Endothelial cell of umbilical vein (primary cell): ENCODE measurements around the gene TMEM92. TPM values are rescaled to one million over a fixed set of nuclear protein-coding genes. Genes with fewer than 3 reads are reported as not detected.
A peak's percentile ranks its signal among the peaks of the same experiment; 100 is the strongest.

Experiments used
- BruUV-seq: library from RNA; stranded (reverse); fragments of 400-500 nt; replicated peaks from 2 replicates; lab custom pipeline; 2021; lab: Mats Ljungman, UMichigan
- CTCF ChIA-PET: fragments of 300-600, 350-600 bp; sonication (Branson Sonifier 250); formaldehyde crosslinking; loops from one replicate; lab custom pipeline; 2021; ENCODE audit warnings: antibody characterized with exemption, inconsistent platforms; lab: Charles Lee
- POLR2A ChIA-PET: fragments of 300-600, 350-600 bp; sonication (Branson Sonifier 250); formaldehyde crosslinking; loops from one replicate; lab custom pipeline; 2021; ENCODE audit warnings: antibody characterized with exemption, inconsistent platforms; lab: Charles Lee
- DNase-seq: peaks from one replicate; pipeline ENCODE4 v3.0.0-alpha.2; 2011; ENCODE audit warnings: low read depth, low spot score
- FAIRE-seq: peaks from 2 replicates; lab custom pipeline; 2011; peaks lifted over from hg19 to GRCh38; lab: Jason Lieb, UNC
- H2AFZ ChIP-seq: 2 replicates; pipeline ENCODE4 v1.6.0; 2012; ENCODE audit warnings: low read depth, low read length, control low read depth, inconsistent platforms
- H3K27ac ChIP-seq: 2 replicates; pipeline ENCODE4 v1.5.1; 2011; ENCODE audit warnings: low read depth, mild to moderate bottlenecking, control low read depth, low read length, moderate library complexity; ENCODE audit not compliant: insufficient read depth
- H3K27me3 ChIP-seq, 2 experiments: 2 replicates each; pipeline versions ENCODE4 v1.6.0 to v1.6.1; 2011; ENCODE audit warnings: low read length in 2 of 2, mixed read lengths in 1 of 2; ENCODE audit not compliant: control insufficient read depth in 2 of 2, insufficient read depth in 2 of 2
- H3K36me3 ChIP-seq, 2 experiments: 2 replicates in 1 of 2; 3 replicates in 1 of 2; pipeline ENCODE4 v1.5.1; 2011; ENCODE audit warnings: low read length in 2 of 2, mild to moderate bottlenecking in 1 of 2, moderate library complexity in 1 of 2; ENCODE audit not compliant: control insufficient read depth in 2 of 2, insufficient read depth in 2 of 2; ENCODE audit errors: extremely low read depth in 1 of 2
- H3K4me1 ChIP-seq: 3 replicates; pipeline ENCODE4 v1.5.1; 2011; ENCODE audit warnings: mild to moderate bottlenecking, low read length; ENCODE audit not compliant: control insufficient read depth, insufficient read depth; ENCODE audit errors: extremely low read depth
- H3K4me2 ChIP-seq: 2 replicates; pipeline ENCODE4 v1.6.1; 2011; ENCODE audit warnings: low read length, control low read depth, mixed read lengths; ENCODE audit not compliant: insufficient read depth
- H3K4me3 ChIP-seq, 3 experiments: fragments of 200-600 bp in 1 of 3; sonication (generic), shearing (Covaris generic) in 1 of 3; replicated peaks in 1 of 3; 2 replicates each; pipeline ENCODE4 v1.5.1; 2011 to 2016; ENCODE audit warnings: control low read depth in 3 of 3, low read length in 3 of 3, mild to moderate bottlenecking in 2 of 3, inconsistent platforms in 1 of 3, low read depth in 1 of 3, moderate library complexity in 1 of 3; ENCODE audit not compliant: insufficient read depth in 1 of 3
- H3K79me2 ChIP-seq: 2 replicates; pipeline ENCODE4 v1.6.0; 2012; ENCODE audit warnings: low read length, inconsistent platforms; ENCODE audit not compliant: control insufficient read depth, insufficient read depth
- H3K9ac ChIP-seq: replicated peaks from 2 replicates; pipeline ENCODE3; 2011; ENCODE audit warnings: low read length, control low read depth; ENCODE audit not compliant: insufficient read depth; ENCODE audit errors: extremely low read depth
- H3K9me1 ChIP-seq: replicated peaks from 3 replicates; pipeline ENCODE4 v1.6.0; 2011; ENCODE audit warnings: mild to moderate bottlenecking, low read length; ENCODE audit not compliant: control insufficient read depth, insufficient read depth; ENCODE audit errors: extremely low read depth
- H3K9me3 ChIP-seq: replicated peaks from 2 replicates; pipeline ENCODE4 v1.5.1; 2012; ENCODE audit warnings: low read length, inconsistent platforms; ENCODE audit not compliant: control insufficient read depth, insufficient read depth
- H4K20me1 ChIP-seq: replicated peaks from 2 replicates; pipeline ENCODE3; 2011; ENCODE audit warnings: mild to moderate bottlenecking, low read length; ENCODE audit not compliant: control insufficient read depth, insufficient read depth; ENCODE audit errors: extremely low read depth
- CTCF ChIP-seq, 2 donors: IDR thresholded peaks; 1 replicate in 1 of 2; 2 replicates in 1 of 2; pipeline ENCODE4 v1.5.1; 2011; ENCODE audit warnings: low read length in 2 of 2, mild to moderate bottlenecking in 2 of 2, moderate library complexity in 2 of 2, control low read depth in 1 of 2, inconsistent platforms in 1 of 2, low read depth in 1 of 2; ENCODE audit not compliant: insufficient read depth in 1 of 2; ENCODE audit errors: extremely low read depth in 1 of 2
- EZH2 ChIP-seq: IDR thresholded peaks from 2 replicates; pipeline ENCODE4 v1.6.1; 2012; ENCODE audit warnings: borderline replicate concordance, low read depth, mild to moderate bottlenecking, moderate library complexity, low read length, inconsistent platforms; ENCODE audit not compliant: severe bottlenecking
- FOS ChIP-seq: IDR thresholded peaks from 2 replicates; pipeline ENCODE4 v1.6.1; 2011; ENCODE audit warnings: mild to moderate bottlenecking, low read length, moderate library complexity, borderline replicate concordance; ENCODE audit not compliant: insufficient read depth
- GATA2 ChIP-seq: IDR thresholded peaks from 2 replicates; pipeline ENCODE4 v1.7.0; 2011; ENCODE audit warnings: low read depth, mild to moderate bottlenecking, moderate library complexity, mixed read lengths, low read length; ENCODE audit not compliant: insufficient read length, insufficient read depth
- JUN ChIP-seq: IDR thresholded peaks from 2 replicates; pipeline ENCODE4 v1.6.1; 2011; ENCODE audit warnings: borderline replicate concordance, low read depth; ENCODE audit not compliant: insufficient read length, insufficient read depth
- MAX ChIP-seq: IDR thresholded peaks from 2 replicates; pipeline ENCODE4 v1.6.1; 2011; ENCODE audit not compliant: insufficient read depth, insufficient read length
- MYC ChIP-seq: IDR thresholded peaks from one replicate; pipeline ENCODE4 v1.6.1; 2011; ENCODE audit warnings: mild to moderate bottlenecking, low read depth, low read length
- POLR2A ChIP-seq: IDR thresholded peaks from 2 replicates; pipeline ENCODE4 v1.6.1; 2012; ENCODE audit warnings: low read depth, mild to moderate bottlenecking, control low read depth, low read length
- POLR2AphosphoS5 ChIP-seq: IDR thresholded peaks from 2 replicates; pipeline ENCODE4 v1.6.1; 2012; ENCODE audit warnings: low read depth, mild to moderate bottlenecking, control low read depth, low read length, moderate library complexity; ENCODE audit not compliant: insufficient read depth
- dilution Hi-C: fragments of 300-500 bp; cut with MboI; formaldehyde crosslinking; loops from one replicate; pipeline ENCODE4 v1.15.0; 2019; ENCODE audit warnings: low sequenced_read_pairs; ENCODE audit not compliant: extremely low pct_ligation_motif_present
- intact Hi-C: fragments of 100-400 bp; cut with micrococcal nuclease; formaldehyde crosslinking; loops from one replicate; pipeline ENCODE4 v1.10.0; 2022
- polyA plus RNA-seq, 4 experiments: library from polyadenylated mRNA; depleted of rRNA in 3 of 4; stranded (reverse) in 3 of 4; unstranded in 1 of 4; fragments of >200 nt; gene quantifications; 2 replicates each; pipeline versions ENCODE4 v1.2.1 to v1.2.3, GENCODE V29; 2011 to 2012; ENCODE audit warnings: missing spikeins in 1 of 4
- total RNA-seq: library from RNA; stranded (reverse); gene quantifications from 2 replicates; pipeline ENCODE4 v1.2.3, GENCODE V29; 2021

TMEM92 gene
- total and polyA plus RNA-seq, 2 donors (not counting 3 experiments of a cell fraction or from before 2014, with no cell fraction given) = 0.03 TPM; not detected in 1

- DNase-seq = no peak
- no peaks in the 10 kb centered on the region for H3K79me2 ChIP-seq
- TF ChIP-seq POLR2AphosphoS5 (no peak), GATA2 (no peak), JUN (no peak), MAX (no peak), FOS (no peak), CTCF (IDR thresholded peaks at IDR 0.05; ENCODE audit: extremely low read depth in 1 of 2, insufficient read depth in 1 of 2, low read depth in 1 of 2, low read length in 2 of 2) (no peak), POLR2A (no peak), MYC (no peak), EZH2 (no peak)
- H3K4me3 ChIP-seq = no peak overlapping the region
- H3K36me3 ChIP-seq = no peaks in the 10 kb centered on the region
- no peak overlapping the region for H3K27ac ChIP-seq
- FAIRE-seq = no peak
- peaks cover 3% of the 10 kb centered on the region for H3K4me1 ChIP-seq
- POLR2A ChIA-PET = no interaction called here
- no peaks in the 10 kb centered on the region for H4K20me1 ChIP-seq
- no TSS peak for BruUV-seq
- CTCF ChIA-PET = interaction anchor here (0.9 to 11.4 kb wide), 12 partner anchors 10 to 103 kb away, joined by 3 to 236 read pairs (median 4); partner anchors contain the start of gene COL1A1
- peak overlapping the region; percentile 99 for H2AFZ ChIP-seq
- dilution Hi-C loops (no loop called here), intact Hi-C loops (no loop called here)
- H3K9ac ChIP-seq = no peak overlapping the region
- H3K9me1 ChIP-seq = no peaks in the 10 kb centered on the region
- H3K4me2 ChIP-seq = no peak overlapping the region
- H3K27me3 ChIP-seq = peaks cover 3 to 8% of the 10 kb centered on the region in 2 experiments
- H3K9me3 ChIP-seq = no peaks in the 10 kb centered on the region
Measured at GRCh38 chr17:50272246-50272645, 2.0 kb upstream of the TMEM92 start.
